Ovary (tissue), 9 donors: Measurements from ENCODE around the gene AP1G1. TPM values are rescaled to one million over a fixed set of nuclear protein-coding genes. Genes with fewer than 3 reads are reported as not detected.

Experiments used
- DNase-seq, 5 donors: peaks; one replicate each; pipeline ENCODE4 v3.0.0-alpha.2; 2019 to 2020
- H3K27ac ChIP-seq, 2 donors: fragments of 200-600 bp; one replicate each; pipeline versions ENCODE4 v1.5.1 to v1.8.0; 2019 to 2022
- H3K27me3 ChIP-seq: fragments of 200-600 bp; one replicate; pipeline ENCODE4 v1.8.0; 2022
- H3K36me3 ChIP-seq: fragments of 200-600 bp; sonication (generic); one replicate; pipeline ENCODE4 v1.5.1; 2019
- H3K4me1 ChIP-seq: one replicate; pipeline ENCODE4 v1.8.1; 2013; ENCODE audit warnings: mild to moderate bottlenecking, moderate library complexity; ENCODE audit not compliant: insufficient read depth
- H3K4me3 ChIP-seq: fragments of 200-600 bp; sonication (generic); one replicate; pipeline ENCODE4 v1.5.1; 2017
- H3K9me3 ChIP-seq, 2 donors: fragments of 200-600 bp in 1 of 2; sonication (generic) in 1 of 2; one replicate each; pipeline versions ENCODE4 v1.5.1 to v1.8.1; 2013 to 2019; ENCODE audit warnings: mild to moderate bottlenecking in 1 of 2, moderate library complexity in 1 of 2
- CTCF ChIP-seq, 3 donors: fragments of 450-650 bp in 2 of 3; fragments of 200-600 bp in 1 of 3; IDR thresholded peaks; one replicate each; pipeline versions ENCODE4 v1.5.1 to v1.8.0; 2016 to 2022; ENCODE audit warnings: antibody characterized with exemption in 3 of 3, mild to moderate bottlenecking in 1 of 3
- EP300 ChIP-seq: sonication (generic); formaldehyde crosslinking; IDR thresholded peaks from one replicate; pipeline ENCODE4 v1.6.1; 2017; ENCODE audit warnings: antibody characterized with exemption
- POLR2A ChIP-seq: fragments of 450-650 bp; IDR thresholded peaks from one replicate; pipeline ENCODE4 v1.6.1; 2017; ENCODE audit warnings: antibody characterized with exemption, mild to moderate bottlenecking, moderate library complexity
- WGBS, 3 donors: extraction: QIAGEN DNeasy Blood & Tissue Kit in 1 of 3; methylation state at CpG; one replicate each; pipeline versions ENCODE4 v1.1.5 to v1.1.7; 2013 to 2017; 5-methylcytosine and 5-hydroxymethylcytosine counted together
- intact Hi-C, 4 donors: fragments of 100-400 bp; cut with DNase I; formaldehyde crosslinking; loops; one replicate each; pipeline versions ENCODE4 v1.11.0 to v1.15.1; 2022 to 2023
- polyA plus RNA-seq, 2 donors: library from polyadenylated mRNA; stranded (reverse); fragments of 200-250 nt in 1 of 2; fragments of 350-450 nt in 1 of 2; fragmentation: Illumina TruSeq in 1 of 2; extraction: RNeasy Lipid Tissue Mini Kit (QIAGEN cat#74804) in 1 of 2; gene quantifications; one replicate each; pipeline ENCODE4 v1.2.3, GENCODE V29; 2013 to 2014
- total RNA-seq, 7 donors: library from RNA; depleted of rRNA in 2 of 7; stranded (reverse); fragments of >200 nt in 2 of 7; fragmentation: NEBNext Ultra II Directional in 3 of 7; extraction: Animal tissue kit (Norgen Biotek cat#: 25700) in 3 of 7; gene quantifications; one replicate each; pipeline versions ENCODE4 v1.1.0 to v1.2.4, GENCODE V29; 2016 to 2023
- donor health status: DM: no; HTN: no; CAD: no; lungs with moderate emphysema.
- donor health status: DM: no; HTN: no; CAD: no.
- donor health status: Bipolar disorder and iron deficiency.
- donor health status: DM: yes; HTN: yes; CAD: no.
- donor health status: DM: no; HTN: no; CAD: no.
- donor health status: DM: yes; HTN: yes; CAD: no.

Gene AP1G1
- total and polyA plus RNA-seq, 9 donors = 14.2 to 71.7 (median 54.3) TPM

GRCh38 chr16:71754652-71755051, 54.0 kb downstream of the AP1G1 start:
- 74 to 77% (median 77%) methylated on average over 2 of the region's 2 CpGs for WGBS, 3 donors
- Histone ChIP-seq H3K4me1 (no peaks in the 10 kb centered on the region), H3K9me3 (no peaks in the 10 kb centered on the region), H3K4me3 (no peak overlapping the region), H3K27me3 (no peaks in the 10 kb centered on the region), H3K27ac (no peak overlapping the region), H3K36me3 (peaks cover 4% of the 10 kb centered on the region)
- intact Hi-C loops = no loop called here
- no peak for DNase-seq
- no peak for TF ChIP-seq CTCF (IDR thresholded peaks at IDR 0.05)
- no peak for TF ChIP-seq EP300
- TF ChIP-seq POLR2A = no peak

GRCh38 chr16:71754108-71754507, 54.5 kb downstream of the AP1G1 start:
- intact Hi-C loops = no loop called here
- Histone ChIP-seq H3K9me3 (no peaks in the 10 kb centered on the region), H3K36me3 (peaks cover 4% of the 10 kb centered on the region), H3K27ac (no peak overlapping the region), H3K4me3 (no peak overlapping the region), H3K27me3 (no peaks in the 10 kb centered on the region), H3K4me1 (no peaks in the 10 kb centered on the region)
- no peak for DNase-seq
- TF ChIP-seq POLR2A (no peak), EP300 (no peak), CTCF (IDR thresholded peaks at IDR 0.05) (no peak)

DNA sequence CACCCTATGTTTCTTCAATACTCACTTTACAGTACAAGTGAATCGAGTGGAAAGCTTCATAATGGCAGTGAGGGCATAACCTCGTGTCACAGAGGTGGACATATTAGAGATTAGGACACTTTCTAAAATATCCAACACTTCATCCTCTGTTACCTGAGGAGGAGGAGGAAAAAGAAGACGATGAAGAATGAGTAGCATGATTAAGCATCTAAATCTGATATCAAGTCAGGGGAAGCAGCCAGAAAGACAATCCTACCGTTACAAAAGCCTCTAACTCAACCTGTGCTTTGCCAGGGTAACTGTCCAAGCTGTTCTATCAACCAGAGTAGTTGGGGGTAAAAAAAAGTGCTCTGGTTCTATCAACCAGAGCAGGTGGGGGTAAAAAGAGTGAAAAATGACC, 60.4 kb downstream of the AP1G1 start:
- H3K36me3 ChIP-seq = no peaks in the 10 kb centered on the region
- H3K4me3 ChIP-seq = no peak overlapping the region
- intact Hi-C loops = no loop called here
- H3K4me1 ChIP-seq = no peaks in the 10 kb centered on the region
- H3K27me3 ChIP-seq = no peaks in the 10 kb centered on the region
- no peak for DNase-seq
- no peaks in the 10 kb centered on the region for H3K9me3 ChIP-seq
- 70 to 74% (median 72%) methylated on average over 4 of the region's 4 CpGs for WGBS, 3 donors
- TF ChIP-seq CTCF (IDR thresholded peaks at IDR 0.05) = no peak
- no peak for TF ChIP-seq EP300
- H3K27ac ChIP-seq = no peak overlapping the region

GRCh38 chr16:71746442-71747046, 62.1 kb downstream of the AP1G1 start:
- Histone ChIP-seq H3K9me3 (no peaks in the 10 kb centered on the region), H3K36me3 (no peaks in the 10 kb centered on the region), H3K4me3 (no peak overlapping the region), H3K27me3 (no peaks in the 10 kb centered on the region), H3K27ac (no peak overlapping the region), H3K4me1 (no peaks in the 10 kb centered on the region)
- 34 to 46% (median 38%) methylated on average over 7 of the region's 7 CpGs for WGBS, 3 donors
- intact Hi-C loops = no loop called here
- no peak for TF ChIP-seq POLR2A
- peak; percentile 18 to 39 (median 36) for TF ChIP-seq CTCF (IDR thresholded peaks at IDR 0.05)
- DNase-seq = no peak
